HG03558 (cell line): ENCODE results near the gene SDR42E2.
"Not testable (repeated sequence)": the region's sequence is repeated elsewhere in the genome, so short reads cannot be mapped to it uniquely, and the experiment has no call there.

Experiments used
- ATAC-seq: cut with Tn5 transposase; IDR thresholded peaks from one replicate; pipeline ENCODE4 v1.9.1; 2021; ENCODE audit warnings: moderate number of reproducible peaks; ENCODE audit not compliant: unreplicated experiment; ENCODE audit errors: extremely low read depth

SDR42E2 gene

DNA sequence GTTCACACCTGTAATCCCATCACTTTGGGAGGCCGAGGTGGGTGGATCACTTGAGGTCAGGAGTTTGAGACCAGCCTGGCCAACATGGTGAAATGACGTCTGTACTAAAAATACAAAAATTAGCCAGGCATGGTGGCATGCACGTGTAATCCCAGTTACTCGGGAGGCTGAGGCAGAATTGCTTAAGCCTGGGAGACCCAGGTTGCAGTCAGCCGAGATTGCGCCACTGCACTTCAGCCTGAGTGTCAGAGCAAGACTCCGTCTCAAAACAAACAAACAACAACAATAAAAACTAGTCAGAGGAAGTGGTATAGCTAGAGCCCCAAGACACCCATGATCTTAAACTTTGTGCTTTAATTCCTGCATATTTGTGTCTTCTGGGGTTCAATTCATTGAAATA, 9.2 kb upstream of the SDR42E2 start:
- ATAC-seq: not testable (repeated sequence)

DNA sequence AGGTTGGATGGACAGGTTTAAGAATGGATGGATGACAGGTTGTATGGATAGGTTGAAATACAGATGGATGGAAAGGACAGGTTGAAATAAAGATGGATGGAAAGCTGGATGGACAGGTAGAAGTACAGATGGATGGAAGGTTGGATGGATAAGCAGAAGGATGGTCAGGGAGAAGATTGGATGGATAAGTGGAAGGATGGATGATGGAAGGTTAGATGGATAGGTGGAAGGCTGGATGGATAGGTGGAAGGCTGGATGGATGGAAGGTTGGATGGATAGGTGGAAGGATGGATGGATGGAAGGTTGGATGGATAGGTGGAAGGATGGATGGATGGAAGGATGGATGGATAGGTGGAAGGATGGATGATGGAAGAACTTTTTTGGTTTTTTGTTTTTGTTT, 905 bp upstream of the SDR42E2 start:
- ATAC-seq: no peak

DNA sequence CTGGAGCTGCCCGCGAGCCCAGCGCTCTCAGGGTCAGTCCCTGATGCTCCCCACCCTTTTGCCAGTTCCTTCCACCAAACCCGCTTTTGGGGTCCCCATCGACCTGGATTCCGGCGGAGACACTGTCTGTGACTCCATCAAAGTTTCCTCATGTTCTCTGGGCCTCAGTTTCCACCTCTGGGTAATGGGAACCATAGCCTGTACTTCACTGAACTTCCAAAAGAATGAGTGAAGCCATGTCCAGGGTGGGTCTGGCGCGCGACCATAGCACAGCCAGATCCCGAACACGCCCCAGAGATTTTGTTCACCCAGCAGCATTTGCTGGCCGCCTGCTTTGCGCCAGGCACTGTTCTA, 327 bp downstream of the SDR42E2 start:
- no peak for ATAC-seq

- no peak for ATAC-seq
Observed at GRCh38 chr16:22163806-22164205, 1.5 kb downstream of the SDR42E2 start.

GRCh38 chr16:22164482-22164881, 2.2 kb downstream of the SDR42E2 start:
- no peak for ATAC-seq

DNA sequence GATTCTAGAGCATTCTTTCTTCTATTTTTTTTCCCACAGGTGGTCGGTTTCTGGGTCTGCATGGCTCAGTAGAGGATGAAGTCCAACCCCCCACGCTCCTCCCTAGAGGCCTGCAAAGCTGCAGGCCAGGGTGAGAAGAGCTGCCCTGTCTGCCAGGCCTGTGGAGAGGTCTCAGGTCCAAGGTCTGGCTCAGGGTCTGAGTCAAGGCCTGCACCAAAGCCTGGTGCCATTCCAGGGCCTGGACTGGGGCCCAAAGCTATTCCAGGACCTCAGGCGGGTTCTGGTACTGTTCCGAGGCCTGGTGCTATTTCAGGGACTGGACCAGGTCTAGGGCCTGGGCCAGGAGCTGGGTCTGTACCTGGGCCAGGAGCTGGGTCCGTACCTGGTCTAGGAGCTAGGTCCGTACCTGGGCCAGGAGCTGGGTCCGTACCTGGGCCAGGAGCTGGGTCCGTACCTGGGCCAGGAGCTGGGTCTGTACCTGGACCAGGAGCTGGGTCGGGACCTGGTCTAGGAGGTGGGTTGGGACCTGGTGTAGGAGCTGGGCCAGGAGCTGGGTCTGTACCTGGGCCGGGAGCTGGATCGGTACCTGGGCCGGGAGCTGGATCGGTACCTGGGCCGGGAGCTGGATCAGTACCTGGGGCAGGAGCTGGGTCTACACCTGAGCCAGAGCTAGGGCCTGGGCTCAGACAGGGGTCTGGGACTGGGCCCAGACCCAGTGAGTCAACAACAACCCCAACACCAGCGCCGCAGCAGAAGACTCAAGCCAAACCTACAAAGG, 3.4 kb downstream of the SDR42E2 start:
- no peak for ATAC-seq

- no peak for ATAC-seq
Observed at GRCh38 chr16:22171953-22172352, 9.6 kb downstream of the SDR42E2 start.

DNA sequence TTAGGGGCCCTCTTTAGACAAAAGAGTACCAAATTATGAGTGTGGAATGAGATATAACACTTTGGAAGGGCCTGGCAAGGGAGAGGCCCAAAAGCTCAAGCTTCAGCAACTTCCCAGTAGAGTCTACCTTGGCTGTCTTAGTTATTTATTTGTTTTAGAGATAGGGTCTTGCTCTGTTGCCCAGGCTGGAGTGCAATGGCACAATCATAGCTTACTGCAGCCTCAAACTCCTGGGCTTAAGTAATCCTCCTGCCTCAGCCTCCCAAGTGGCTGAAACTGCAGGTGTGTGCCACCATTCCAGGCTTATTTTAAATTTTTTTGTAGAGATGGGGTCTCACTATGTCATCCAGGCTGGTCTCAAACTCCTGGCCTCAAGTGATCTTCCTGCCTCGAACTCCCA, 10.3 kb downstream of the SDR42E2 start:
- ATAC-seq: not testable (repeated sequence)

- no peak for ATAC-seq
Observed at GRCh38 chr16:22174642-22175041, 12.3 kb downstream of the SDR42E2 start.

- ATAC-seq: no peak
Observed at GRCh38 chr16:22177968-22178930, 15.9 kb downstream of the SDR42E2 start.

DNA sequence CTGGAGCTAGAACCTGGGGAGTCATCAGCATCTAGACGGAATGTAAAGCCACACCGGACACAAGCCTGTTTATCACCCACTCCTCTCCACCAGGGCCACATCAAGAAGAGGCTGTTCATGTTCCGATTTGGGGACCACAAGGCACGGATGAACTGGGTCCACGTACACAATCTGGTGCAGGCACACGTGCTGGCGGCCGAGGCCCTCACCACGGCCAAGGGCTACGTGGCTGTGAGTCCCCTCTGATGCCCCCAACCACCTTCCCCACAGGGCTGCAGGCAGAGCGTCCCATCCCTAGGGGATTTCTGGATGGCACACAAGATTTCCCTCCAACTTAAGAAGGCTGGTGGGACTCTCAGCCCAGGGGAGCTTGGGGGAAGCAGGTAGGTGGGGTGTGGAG, 19.1 kb downstream of the SDR42E2 start:
- ATAC-seq: no peak

DNA sequence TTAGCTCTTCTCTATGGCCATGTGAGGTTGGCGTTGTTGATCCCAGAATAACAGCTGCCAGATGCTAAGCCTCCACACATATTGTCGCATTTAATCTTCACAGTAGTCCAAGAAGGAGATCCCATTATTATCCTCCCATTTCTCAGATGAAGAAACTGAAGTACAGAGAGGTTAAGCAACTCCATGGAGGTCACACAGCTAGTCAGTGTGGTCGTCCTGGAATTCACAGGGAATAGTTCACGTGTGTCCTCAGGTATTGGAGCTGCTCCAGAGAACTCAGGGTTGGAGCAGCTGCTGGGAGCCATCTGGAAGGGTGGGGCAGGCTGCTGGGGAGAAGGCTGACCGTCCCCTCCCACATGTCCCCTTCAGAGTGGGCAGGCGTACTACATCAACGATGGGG, 19.5 kb downstream of the SDR42E2 start:
- ATAC-seq: no peak

DNA sequence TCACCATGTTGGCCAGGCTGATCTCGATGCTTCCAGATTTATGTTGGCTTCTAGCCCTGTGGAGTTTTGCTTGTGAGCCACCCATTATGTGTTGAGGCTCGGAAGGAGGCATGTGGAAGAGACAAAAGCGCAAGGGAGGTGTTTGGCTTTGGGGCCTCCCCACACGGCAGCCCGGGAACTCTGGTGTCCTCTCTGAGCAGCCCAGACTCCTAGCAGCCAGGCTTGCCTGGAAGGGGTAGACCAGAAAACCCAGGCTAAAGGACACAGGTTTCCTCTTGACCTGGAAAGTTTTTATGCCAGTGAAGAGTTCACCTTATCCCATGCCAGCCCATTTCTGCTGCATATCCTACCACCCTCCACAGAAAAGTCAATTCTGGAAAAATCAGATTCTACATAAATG, 21.0 kb downstream of the SDR42E2 start:
- ATAC-seq: no peak

GRCh38 chr16:22183901-22184614, 21.8 kb downstream of the SDR42E2 start:
- no peak for ATAC-seq

- ATAC-seq: no peak
Observed at GRCh38 chr16:22184615-22184968, 22.3 kb downstream of the SDR42E2 start.

DNA sequence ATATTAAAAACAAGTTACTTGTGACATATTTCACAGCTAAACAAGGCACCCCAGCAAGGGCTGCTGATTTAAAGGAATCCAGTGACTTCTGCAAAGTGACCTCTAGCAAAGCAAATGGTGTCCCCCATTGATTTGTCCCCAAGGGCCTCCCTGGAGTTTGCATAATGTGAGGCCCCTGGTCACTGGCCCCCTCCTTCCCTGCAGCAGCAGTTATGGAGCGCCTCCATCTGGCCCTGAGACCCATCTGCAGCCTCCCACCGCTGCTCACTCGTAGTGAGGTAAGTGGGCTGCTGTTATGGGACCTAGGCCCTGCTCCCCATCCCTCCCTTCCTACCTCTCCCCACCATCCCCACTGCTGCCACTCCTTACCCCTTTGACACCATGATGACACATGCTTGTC, 24.2 kb downstream of the SDR42E2 start:
- ATAC-seq: no peak

DNA sequence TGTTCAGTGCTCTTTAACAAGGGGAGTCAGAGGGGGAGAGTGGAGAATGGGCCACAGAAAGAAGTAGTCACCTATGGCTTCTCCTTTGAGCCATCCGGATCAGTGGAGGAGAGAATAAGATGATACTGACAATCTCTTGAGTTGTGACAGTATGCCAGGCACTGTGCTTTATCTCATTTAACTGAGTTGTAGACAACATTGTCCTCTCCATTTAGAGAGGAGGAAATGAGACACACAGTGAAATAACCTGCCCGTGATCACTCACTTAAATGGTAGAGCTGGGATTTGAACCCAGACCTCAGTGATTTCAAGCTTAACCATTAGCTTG, 25.9 kb downstream of the SDR42E2 start:
- ATAC-seq: no peak

- no peak for ATAC-seq
Observed at GRCh38 chr16:22188595-22189442, 26.5 kb downstream of the SDR42E2 start.

DNA sequence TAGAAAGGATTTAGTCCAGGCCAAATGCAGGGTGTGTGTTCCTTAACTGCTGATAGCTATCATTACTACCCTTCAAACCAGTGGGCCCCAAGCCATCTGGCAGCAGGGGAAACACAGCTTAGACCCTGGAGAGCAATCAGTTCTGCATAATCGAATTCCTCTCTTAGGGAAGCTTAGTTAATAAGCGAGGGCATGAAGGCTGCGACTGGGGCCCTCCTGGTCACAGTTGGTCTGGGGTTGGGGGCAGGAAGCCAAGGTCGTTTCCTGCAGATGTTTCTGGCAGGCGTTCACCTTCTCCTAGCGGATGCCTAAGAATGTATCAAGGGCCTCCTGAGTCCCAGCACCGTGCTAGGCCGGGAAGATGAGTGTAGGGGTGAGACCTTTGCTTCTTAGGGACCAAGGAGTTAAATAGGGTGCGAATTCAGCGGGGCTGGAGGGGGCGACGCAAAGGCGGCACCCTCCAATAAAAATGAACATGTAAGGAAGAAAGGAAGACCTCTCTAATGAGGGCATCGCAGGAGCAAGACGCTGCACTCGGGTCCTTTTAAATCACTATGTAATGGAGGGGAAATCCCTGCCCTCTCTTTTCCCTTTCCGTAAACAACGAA, 27.3 kb downstream of the SDR42E2 start:
- ATAC-seq: no peak
